Erythroblast (primary cell): ENCODE results near the gene PPP1CB.

Experiments used
- GATA1 ChIP-seq: IDR thresholded peaks from 2 replicates; pipeline ENCODE4 v1.6.1; 2011; ENCODE audit warnings: low read depth, mild to moderate bottlenecking, control low read depth, low read length, moderate library complexity
- POLR2A ChIP-seq: IDR thresholded peaks from 2 replicates; pipeline ENCODE4 v1.6.1; 2011; ENCODE audit warnings: mild to moderate bottlenecking, low read length

DNA sequence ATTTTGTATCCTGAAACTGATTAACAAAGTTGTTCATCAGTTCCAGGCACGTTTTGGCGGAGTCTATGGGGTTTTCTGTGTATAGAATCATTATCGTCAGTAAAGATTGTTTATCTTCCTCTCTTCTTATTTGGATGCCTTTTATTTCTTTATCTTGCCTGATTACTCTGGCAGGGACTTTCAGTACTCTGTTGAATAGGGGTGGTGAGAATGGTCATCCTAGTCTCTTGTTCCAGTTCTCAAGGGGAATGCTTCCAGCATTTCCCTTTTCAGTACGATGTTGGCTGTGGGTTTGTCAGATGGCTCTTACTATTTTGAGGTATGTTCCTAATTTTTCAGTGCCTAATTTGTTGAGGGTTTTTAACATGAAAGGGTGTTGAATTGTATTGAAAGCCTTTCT, 45.0 kb downstream of the PPP1CB start:
- TF ChIP-seq POLR2A (no peak), GATA1 (no peak)
